Measurements from ENCODE around the gene PSMB4. TPM values are rescaled to one million over a fixed set of nuclear protein-coding genes. Genes with fewer than 3 reads are reported as not detected.

The PSMB4 gene
- total RNA-seq (2014; rRNA removed; shearing (Covaris generic)) = 846 and 849 TPM in 2 replicates

DNA sequence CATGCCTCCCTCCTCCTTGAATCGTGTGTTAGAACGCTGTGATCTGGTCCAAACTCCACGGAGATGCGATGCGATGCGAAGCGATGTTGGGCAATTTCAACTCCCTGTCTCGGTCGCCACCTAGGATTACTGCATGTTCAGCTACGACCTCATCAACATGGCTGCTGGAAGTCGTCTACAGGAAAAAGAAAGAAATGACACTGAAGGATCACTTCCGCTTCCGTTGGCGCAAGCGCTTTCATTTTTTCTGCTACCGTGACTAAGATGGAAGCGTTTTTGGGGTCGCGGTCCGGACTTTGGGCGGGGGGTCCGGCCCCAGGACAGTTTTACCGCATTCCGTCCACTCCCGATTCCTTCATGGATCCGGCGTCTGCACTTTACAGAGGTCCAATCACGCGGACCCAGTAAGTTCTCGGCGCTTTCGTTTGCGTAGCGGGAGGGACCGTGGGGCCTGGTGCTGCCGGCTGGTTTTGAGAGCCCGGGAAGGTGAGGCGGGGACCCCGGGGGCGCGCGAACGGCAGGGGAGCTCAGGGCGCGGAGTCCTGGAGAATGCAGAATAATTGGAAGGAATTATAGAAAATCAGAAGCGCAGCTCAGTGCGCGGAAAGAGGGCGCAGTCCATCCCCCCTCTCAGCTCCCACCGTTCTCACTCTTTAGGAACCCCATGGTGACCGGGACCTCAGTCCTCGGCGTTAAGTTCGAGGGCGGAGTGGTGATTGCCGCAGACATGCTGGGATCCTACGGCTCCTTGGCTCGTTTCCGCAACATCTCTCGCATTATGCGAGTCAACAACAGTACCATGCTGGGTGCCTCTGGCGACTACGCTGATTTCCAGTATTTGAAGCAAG, at the start of gene PSMB4:
Gene PSMB4, plus strand, starts transcription at position 250 of the 848 bp plus-strand sequence. Its CDS starts 15 bp downstream, at position 265.

GRCh38 chr1:151372058-151372934, 27.1 kb upstream of the PSMB4 start, which contains the start of gene SELENBP1:
SELENBP1 (minus strand) TSS chr1:151372705; CDS start chr1:151372641, 64 bp downstream.

Small RNAs within 50 kb of the gene (small RNA-seq; reads per million reads assigned to genes)
- 0.29 reads per million for gene RNY4P25

Other genes with a start within 250 kb of the PSMB4 start
- not detected in 2 replicates for gene TNFAIP8L2, start 242.9 kb upstream of the PSMB4 start, total RNA-seq (2014; rRNA removed; shearing (Covaris generic))
- 13.2 and 15.1 TPM in 2 replicates for gene LYSMD1, start 233.7 kb upstream of the PSMB4 start, total RNA-seq (2014; rRNA removed; shearing (Covaris generic))
- 129 and 130 TPM in 2 replicates for gene SCNM1, start 233.4 kb upstream of the PSMB4 start, total RNA-seq (2014; rRNA removed; shearing (Covaris generic))
- gene TMOD4, start 223.6 kb upstream of the PSMB4 start, total RNA-seq (2014; rRNA removed; shearing (Covaris generic)) = 0.38 and 0.40 TPM in 2 replicates
- gene VPS72, start 209.4 kb upstream of the PSMB4 start, total RNA-seq (2014; rRNA removed; shearing (Covaris generic)) = 92.9 and 126 TPM in 2 replicates
- gene PIP5K1A, start 201.0 kb upstream of the PSMB4 start, total RNA-seq (2014; rRNA removed; shearing (Covaris generic)) = 72.2 and 99.9 TPM in 2 replicates
- 491 and 493 TPM in 2 replicates for gene PSMD4, start 144.8 kb upstream of the PSMB4 start, total RNA-seq (2014; rRNA removed; shearing (Covaris generic))
- 33.5 and 34.2 TPM in 2 replicates for gene ZNF687, start 117.3 kb upstream of the PSMB4 start, total RNA-seq (2014; rRNA removed; shearing (Covaris generic))
- gene PI4KB, start 72.2 kb upstream of the PSMB4 start, total RNA-seq (2014; rRNA removed; shearing (Covaris generic)) = 70.3 and 78.9 TPM in 2 replicates
- gene RFX5, start 52.3 kb upstream of the PSMB4 start, total RNA-seq (2014; rRNA removed; shearing (Covaris generic)) = 99.2 and 108 TPM in 2 replicates
- gene SELENBP1, start 26.9 kb upstream of the PSMB4 start, total RNA-seq (2014; rRNA removed; shearing (Covaris generic)) = not detected in 2 replicates
- gene POGZ, start 59.9 kb downstream of the PSMB4 start, total RNA-seq (2014; rRNA removed; shearing (Covaris generic)) = 29.7 and 35.7 TPM in 2 replicates
- gene CGN, start 111.8 kb downstream of the PSMB4 start, total RNA-seq (2014; rRNA removed; shearing (Covaris generic)) = 0.88 and 1.0 TPM in 2 replicates
- 33.2 and 34.2 TPM in 2 replicates for gene TUFT1, start 140.7 kb downstream of the PSMB4 start, total RNA-seq (2014; rRNA removed; shearing (Covaris generic))
- gene SNX27, start 212.5 kb downstream of the PSMB4 start, total RNA-seq (2014; rRNA removed; shearing (Covaris generic)) = 24.4 and 25.7 TPM in 2 replicates